ENCODE data around the gene SERPINA12.

DNA sequence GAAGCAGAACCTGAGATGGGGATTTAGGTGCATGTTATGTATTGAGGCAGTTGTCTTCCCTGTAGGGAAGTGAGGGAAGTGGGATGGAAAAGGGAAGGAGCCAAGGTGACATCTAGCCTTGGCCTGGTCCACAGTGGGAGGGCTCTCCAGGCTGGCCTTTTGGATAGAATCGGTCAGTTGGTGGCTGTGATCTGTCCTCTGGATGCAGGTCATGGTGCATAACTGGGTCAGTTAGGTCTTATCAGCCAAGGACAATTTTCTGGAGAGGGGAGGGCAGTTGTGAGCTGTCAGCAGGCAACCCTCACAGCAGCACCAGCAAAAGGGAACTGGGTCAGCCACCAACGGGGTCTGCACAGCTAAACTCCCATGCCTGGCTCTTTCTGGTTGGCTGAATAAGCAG lies 9.6 kb downstream of the SERPINA12 start:
- TF ChIP-seq EZH2 (IDR thresholded peaks at IDR 0.05) (no peak), POLR2AphosphoS5 (IDR thresholded peaks at IDR 0.05; ENCODE audit: borderline replicate concordance, low read depth, low read length) (no peak), FOXP2 (optimal IDR thresholded peaks at IDR 0.05; ENCODE audit: control extremely low read depth, extremely low read length, insufficient read depth) (no peak)

Measured in SK-N-MC (cell line).